Measurements from ENCODE around the gene SMYD3.

The SMYD3 gene

DNA sequence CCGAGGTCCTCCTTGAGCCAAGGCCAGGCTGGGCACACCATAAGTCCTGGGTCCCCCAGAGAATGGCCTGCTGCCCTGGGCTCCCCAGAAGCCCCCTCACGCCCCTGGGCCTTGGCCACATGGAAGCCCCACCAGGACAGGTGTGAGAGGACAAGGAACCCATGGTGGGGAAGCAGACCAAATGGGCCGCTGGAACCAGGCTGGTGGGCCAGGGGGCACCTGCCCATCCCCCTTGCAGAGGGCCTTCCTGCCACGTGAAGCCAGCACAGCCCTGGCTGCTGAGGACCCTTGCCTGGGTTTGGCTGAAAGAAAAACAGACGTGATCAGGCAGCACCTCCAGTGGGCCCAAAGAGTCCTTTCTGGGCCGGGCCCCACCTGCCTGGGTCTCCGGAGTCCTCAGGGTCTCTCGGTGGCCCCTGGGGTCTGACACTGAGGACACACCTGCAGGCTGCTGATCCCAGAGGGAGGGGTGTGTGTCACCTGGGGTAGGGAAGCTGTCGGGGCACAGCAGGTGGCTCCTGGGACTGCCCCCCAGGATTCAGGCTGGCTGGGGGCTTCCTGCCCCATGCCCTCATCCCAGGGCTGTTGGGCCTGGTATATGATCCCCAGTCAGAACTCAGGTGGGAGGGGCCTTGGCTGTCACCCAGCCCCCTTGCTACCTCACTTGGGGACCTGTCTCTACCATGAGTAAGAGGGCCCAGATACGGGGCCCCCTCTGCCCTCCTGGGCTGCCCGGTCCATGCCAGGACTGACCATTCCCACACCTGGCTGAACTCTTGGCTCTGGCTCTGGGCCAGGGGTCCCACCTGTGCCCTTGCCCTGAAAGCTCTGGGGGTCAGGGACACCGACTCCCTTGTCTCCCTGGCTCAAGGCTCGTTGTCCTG is 3.3 kb upstream of the SMYD3 start:
- H3K4me1 Mint-ChIP-seq: peaks cover 35% of the 10 kb centered on the region
- peaks cover 5% of the 10 kb centered on the region for H3K36me3 Mint-ChIP-seq
- H3K4me3 Mint-ChIP-seq: no peak overlapping the region
- no peaks in the 10 kb centered on the region for H3K27me3 Mint-ChIP-seq
- H3K27ac Mint-ChIP-seq: no peak overlapping the region
- DNase-seq: no peak
- CTCF ChIA-PET: no interaction called here
- H3K9me3 Mint-ChIP-seq: peaks cover 16% of the 10 kb centered on the region

DNA sequence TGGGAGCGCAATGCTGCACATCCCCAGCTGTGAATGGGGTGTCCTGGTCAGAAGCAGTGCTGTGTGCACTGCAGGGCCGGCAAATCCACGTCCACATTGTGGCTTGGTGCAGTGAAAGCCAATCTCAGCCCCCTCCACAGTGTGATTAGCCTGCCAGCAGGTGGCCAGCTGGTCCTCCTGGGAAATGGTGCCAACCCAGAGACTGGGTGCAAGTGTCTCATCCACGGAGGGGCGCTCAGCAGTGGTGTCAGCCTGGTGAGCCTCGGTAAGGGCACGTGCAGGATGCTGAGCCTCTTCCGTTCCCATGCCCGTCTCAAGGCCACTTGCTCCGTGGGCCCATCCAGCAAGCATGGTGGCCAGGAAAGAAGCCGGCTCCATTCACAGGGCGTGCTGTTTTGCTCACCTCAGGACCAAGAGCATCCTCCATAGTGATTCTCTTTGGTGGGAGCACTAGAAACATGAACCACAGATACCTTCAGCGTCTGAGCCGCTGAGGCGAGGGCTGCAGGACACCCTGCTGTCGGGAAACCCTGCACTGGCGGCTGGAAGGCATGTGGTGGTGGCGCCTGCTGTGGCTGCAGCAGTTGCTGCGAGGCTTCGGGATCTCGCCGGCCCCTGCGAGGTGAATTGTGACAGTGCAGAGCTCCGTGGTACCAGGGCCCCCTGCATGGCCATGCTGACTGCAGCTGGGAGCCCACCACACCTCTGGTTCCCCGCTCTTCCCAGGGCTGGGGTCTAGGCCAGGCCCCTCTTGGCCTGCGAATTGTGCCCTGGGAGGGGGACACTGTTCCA is 2.0 kb upstream of the SMYD3 start:
- H3K9me3 Mint-ChIP-seq: peaks cover 4% of the 10 kb centered on the region
- no peak overlapping the region for H3K27ac Mint-ChIP-seq
- peaks cover 36% of the 10 kb centered on the region for H3K4me1 Mint-ChIP-seq
- CTCF ChIA-PET: interaction anchor here (1.1 kb wide), 1 partner anchor 24 kb away, joined by 4 read pairs; no protein-coding TSS in a partner anchor
- no peak for DNase-seq
- no peak overlapping the region for H3K4me3 Mint-ChIP-seq
- peaks cover 9% of the 10 kb centered on the region for H3K36me3 Mint-ChIP-seq
- H3K27me3 Mint-ChIP-seq: no peaks in the 10 kb centered on the region

DNA sequence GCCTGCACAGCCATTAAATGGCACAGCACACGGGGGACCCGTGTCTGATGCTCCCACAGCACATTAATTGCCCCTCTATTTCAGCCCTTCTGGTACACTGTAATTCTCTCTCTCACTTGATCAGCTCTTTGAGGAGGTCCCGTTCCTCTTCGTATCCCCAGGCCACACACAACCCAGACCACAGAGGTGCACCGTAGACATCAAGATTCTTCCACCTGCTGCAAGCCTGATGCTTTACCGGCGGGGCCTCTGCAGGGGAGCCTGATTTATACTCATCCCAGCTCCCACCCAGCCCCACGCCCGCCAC is 759 bp downstream of the SMYD3 start:
- no peaks in the 10 kb centered on the region for H3K27me3 Mint-ChIP-seq
- peak overlapping the region; percentile 83 for H3K4me3 Mint-ChIP-seq
- no peak overlapping the region for H3K27ac Mint-ChIP-seq
- DNase-seq: no peak
- no peaks in the 10 kb centered on the region for H3K9me3 Mint-ChIP-seq
- H3K36me3 Mint-ChIP-seq: peaks cover 14% of the 10 kb centered on the region
- CTCF ChIA-PET: interaction anchor here (1.3 kb wide), 1 partner anchor 14 kb away, joined by 3 read pairs; no protein-coding TSS in a partner anchor
- peaks cover 32% of the 10 kb centered on the region for H3K4me1 Mint-ChIP-seq

DNA sequence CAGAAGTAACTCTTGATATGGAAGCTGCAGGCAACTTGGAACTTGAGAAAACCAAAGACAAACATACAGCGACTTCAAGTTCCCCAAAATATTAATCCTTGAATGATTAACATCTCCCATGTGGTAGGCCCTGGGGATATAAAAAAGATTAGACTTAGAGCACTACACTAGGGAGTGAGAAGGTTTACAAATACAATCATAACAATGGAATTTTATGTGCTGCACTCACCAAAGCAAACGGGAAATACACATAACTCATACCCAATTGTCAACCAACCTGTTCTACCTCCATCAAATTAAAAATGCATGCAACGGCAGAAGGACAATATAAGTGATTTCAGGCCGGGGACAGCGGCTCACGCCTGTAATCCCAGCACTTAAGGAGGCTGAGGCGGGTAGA is 3.7 kb downstream of the SMYD3 start:
- H3K27me3 Mint-ChIP-seq: no peaks in the 10 kb centered on the region
- no peak overlapping the region for H3K27ac Mint-ChIP-seq
- CTCF ChIA-PET: no interaction called here
- peaks cover 30% of the 10 kb centered on the region for H3K4me1 Mint-ChIP-seq
- no peak overlapping the region for H3K4me3 Mint-ChIP-seq
- H3K9me3 Mint-ChIP-seq: no peaks in the 10 kb centered on the region
- no peak for DNase-seq
- H3K36me3 Mint-ChIP-seq: peaks cover 14% of the 10 kb centered on the region

DNA sequence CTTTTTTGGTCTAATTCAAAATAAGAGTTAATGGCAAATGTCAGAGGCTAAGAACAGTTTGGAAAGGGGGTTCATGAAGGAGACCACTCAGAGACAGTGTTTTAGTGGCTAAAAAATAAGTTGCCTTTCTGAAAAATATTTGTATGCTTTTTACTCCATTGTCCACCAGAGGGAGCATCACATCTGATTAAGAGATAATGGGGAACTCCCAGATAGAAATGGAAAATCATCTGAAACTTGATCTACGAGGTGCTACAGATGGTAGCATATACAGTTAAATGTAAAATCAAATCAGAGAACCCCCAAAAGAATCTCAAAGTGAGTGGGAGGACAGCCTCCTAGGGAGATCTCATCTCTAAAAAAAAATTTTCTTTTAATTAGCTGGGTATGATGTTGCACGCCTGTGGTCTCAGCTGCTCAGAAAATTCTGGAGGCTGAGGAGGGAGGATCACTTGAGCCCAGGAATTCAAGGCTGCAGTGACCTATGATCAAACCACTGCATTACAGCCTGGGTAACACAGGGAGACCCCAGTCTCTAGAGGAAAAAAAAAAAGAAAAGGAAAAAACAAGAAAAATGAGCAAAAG is 9.7 kb downstream of the SMYD3 start:
- no peaks in the 10 kb centered on the region for H3K27me3 Mint-ChIP-seq
- no peaks in the 10 kb centered on the region for H3K9me3 Mint-ChIP-seq
- no peak overlapping the region for H3K27ac Mint-ChIP-seq
- CTCF ChIA-PET: interaction anchor here (0.6 to 1.5 kb wide), 11 partner anchors 8 to 1902 kb away, joined by 3 to 9 read pairs (median 3); partner anchors contain the start of gene SCCPDH
- H3K4me1 Mint-ChIP-seq: no peaks in the 10 kb centered on the region
- no peak overlapping the region for H3K4me3 Mint-ChIP-seq
- no peaks in the 10 kb centered on the region for H3K36me3 Mint-ChIP-seq
- DNase-seq: no peak

DNA sequence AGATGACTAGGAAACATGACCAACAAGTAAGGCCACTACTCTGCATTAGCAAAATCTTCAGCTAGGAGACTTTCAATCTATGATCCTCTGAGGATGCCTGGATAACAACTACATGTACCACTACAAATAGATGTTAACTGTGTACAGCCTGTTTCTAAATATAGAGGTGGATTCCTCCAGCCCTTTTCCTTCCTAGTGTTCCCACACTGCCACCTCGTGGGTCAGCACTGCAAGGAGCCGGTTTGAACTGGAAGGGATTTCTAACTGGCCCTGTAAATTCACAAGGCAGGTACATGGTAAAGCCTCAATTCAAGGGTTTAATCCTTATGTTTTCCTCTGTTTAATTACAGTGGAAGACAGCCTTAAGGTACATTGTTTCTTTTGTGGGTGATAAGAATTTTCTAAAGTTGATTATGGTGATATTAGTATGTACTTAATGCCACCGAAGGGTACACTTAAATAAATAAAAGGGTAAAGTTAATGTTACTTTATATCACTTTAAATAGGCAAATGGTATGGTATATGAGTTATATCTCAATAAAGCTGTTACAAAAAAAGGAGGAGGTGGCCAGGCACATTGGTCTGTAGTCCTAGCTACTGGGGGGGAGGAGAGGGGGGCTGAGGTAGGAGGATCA is 14.4 kb downstream of the SMYD3 start:
- Mint-ChIP-seq H3K4me3 (no peak overlapping the region), H3K27me3 (no peaks in the 10 kb centered on the region), H3K27ac (no peak overlapping the region), H3K4me1 (no peaks in the 10 kb centered on the region), H3K36me3 (no peaks in the 10 kb centered on the region), H3K9me3 (no peaks in the 10 kb centered on the region)
- CTCF ChIA-PET: interaction anchor here (0.8 to 2.4 kb wide), 6 partner anchors 13 to 1336 kb away, joined by 3 to 13 read pairs (median 4); no protein-coding TSS in a partner anchor
- peak; percentile 64 for DNase-seq

DNA sequence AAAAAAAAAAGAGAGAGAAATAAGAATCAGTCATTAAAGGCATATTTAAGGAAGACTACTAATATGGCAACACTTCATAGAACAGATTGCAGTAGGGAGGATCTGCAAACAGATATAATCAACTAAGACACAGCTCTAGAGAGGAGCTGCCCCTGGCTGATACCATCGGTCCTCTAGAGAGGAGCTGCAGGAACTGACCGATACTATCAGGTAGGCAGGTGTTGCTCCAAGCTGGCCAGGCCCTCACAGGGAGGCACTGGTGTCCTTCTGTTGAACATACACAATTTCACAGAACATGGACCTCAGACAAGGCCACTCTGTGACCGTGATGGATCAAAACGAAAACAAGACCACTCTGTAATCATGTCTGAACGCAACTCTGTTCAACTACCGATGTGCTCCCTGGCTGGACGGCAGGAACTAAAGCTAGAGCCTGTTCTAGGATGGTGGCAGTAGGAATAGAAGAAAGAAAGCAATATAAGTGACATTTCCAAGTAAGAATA is 15.5 kb downstream of the SMYD3 start:
- Mint-ChIP-seq H3K27me3 (no peaks in the 10 kb centered on the region), H3K4me1 (no peaks in the 10 kb centered on the region), H3K4me3 (no peak overlapping the region), H3K9me3 (no peaks in the 10 kb centered on the region), H3K36me3 (no peaks in the 10 kb centered on the region), H3K27ac (no peak overlapping the region)
- DNase-seq: no peak
- CTCF ChIA-PET: interaction anchor here (0.8 to 1.8 kb wide), 2 partner anchors 14 to 478 kb away, joined by 3 to 4 read pairs; no protein-coding TSS in a partner anchor

DNA sequence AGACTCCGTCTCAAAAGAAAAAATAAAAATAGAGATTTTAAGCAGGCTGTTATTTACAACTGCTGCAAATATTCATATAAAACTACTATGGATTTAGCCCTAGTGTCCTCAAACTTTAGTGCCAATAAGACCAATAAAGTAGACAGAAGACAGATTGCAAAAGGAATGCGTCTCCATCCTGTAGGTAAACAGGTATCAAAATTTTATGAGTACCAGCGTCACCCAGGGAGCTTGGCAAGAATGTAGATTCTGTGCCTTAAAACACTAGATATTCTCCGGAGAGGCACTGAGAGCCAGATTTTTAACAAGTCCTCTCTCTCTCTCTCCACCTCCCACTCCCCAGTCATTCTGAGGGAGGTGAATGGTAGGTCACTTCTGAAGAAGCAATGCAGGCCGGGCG is 18.4 kb downstream of the SMYD3 start:
- Mint-ChIP-seq H3K4me3 (no peak overlapping the region), H3K36me3 (no peaks in the 10 kb centered on the region), H3K27ac (no peak overlapping the region), H3K27me3 (no peaks in the 10 kb centered on the region), H3K4me1 (peaks cover under 1% of the 10 kb centered on the region), H3K9me3 (no peaks in the 10 kb centered on the region)
- CTCF ChIA-PET: interaction anchor here (0.8 kb wide), 1 partner anchor 9 kb away, joined by 3 read pairs; no protein-coding TSS in a partner anchor
- DNase-seq: no peak

DNA sequence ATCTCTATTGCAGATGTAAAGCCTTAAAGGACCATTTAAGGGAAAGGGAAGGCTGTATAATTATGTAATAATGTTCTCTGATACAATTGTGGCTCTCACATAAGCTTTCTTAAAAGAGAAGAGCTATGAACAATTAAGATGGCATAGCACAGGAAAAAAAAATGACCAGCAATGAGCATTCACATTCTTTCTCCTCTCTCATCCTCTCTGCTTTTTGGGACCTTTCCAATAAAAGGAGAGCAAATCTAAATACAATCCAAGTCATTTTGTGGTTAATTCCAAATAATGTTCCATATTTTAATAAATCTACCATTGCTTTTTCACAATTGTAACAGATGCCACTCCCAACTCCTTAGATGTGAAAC is 23.5 kb downstream of the SMYD3 start:
- H3K27me3 Mint-ChIP-seq: no peaks in the 10 kb centered on the region
- no peak overlapping the region for H3K4me3 Mint-ChIP-seq
- H3K9me3 Mint-ChIP-seq: no peaks in the 10 kb centered on the region
- H3K27ac Mint-ChIP-seq: no peak overlapping the region
- peaks cover 10% of the 10 kb centered on the region for H3K4me1 Mint-ChIP-seq
- CTCF ChIA-PET: no interaction called here
- no peak for DNase-seq
- H3K36me3 Mint-ChIP-seq: no peaks in the 10 kb centered on the region

DNA sequence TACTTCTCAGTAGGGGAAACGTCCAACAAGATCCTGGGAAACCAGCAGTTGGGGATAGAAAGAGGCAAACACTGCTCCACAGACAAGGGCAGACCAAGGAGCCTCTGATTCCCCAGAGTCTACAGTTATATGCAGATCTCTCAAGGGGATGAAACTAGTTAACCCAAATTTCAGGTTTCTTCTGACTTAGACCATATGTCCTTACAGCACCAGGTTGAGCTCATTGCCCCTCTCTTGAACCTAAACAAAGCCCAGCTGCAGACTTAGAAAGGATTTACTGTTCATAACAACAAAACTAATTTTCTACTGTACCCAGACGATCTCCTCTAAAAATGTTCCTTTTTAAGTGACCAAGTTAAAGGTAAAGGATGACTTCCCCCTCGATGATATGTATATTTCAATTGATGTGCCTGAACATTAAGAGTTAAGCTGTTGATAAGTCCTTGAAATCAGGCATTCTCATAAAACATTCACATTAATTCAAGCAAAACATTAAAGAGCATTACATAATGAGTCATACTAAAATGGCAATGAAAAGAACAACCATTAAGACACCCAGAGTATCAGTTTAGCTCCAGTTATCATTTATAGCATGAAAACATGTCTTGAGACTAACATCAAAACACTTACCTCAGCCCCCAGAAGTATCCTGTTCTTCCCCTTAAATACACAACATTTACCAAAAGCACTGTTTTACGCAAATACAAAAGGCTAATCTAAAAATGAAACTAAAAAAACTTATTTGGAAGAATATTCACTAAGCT is 24.1 kb downstream of the SMYD3 start:
- H3K4me3 Mint-ChIP-seq: no peak overlapping the region
- DNase-seq: no peak
- CTCF ChIA-PET: no interaction called here
- H3K27ac Mint-ChIP-seq: no peak overlapping the region
- peaks cover 10% of the 10 kb centered on the region for H3K4me1 Mint-ChIP-seq
- H3K9me3 Mint-ChIP-seq: no peaks in the 10 kb centered on the region
- no peaks in the 10 kb centered on the region for H3K36me3 Mint-ChIP-seq
- H3K27me3 Mint-ChIP-seq: no peaks in the 10 kb centered on the region

DNA sequence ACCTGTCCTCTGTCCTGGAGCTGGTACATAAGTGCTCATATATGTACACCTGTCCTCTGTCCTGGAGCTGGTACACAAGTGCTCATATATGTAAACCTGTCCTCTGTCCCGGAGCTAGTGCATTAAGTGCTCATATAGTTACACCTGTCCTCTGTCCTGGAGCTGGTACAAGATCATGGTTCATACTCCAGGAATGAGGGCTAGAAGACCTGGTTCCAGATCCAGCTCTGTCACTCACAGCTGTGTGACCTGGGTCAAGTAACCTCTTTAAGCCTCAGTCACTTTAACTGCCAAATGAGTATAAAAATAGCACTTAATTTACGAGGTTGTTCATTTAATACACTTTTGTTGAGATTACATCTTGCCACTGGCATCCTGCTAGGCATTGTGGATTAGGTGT is 28.0 kb downstream of the SMYD3 start:
- no peak overlapping the region for H3K27ac Mint-ChIP-seq
- no peak for DNase-seq
- H3K9me3 Mint-ChIP-seq: no peaks in the 10 kb centered on the region
- H3K27me3 Mint-ChIP-seq: no peaks in the 10 kb centered on the region
- no peak overlapping the region for H3K4me3 Mint-ChIP-seq
- no peaks in the 10 kb centered on the region for H3K36me3 Mint-ChIP-seq
- CTCF ChIA-PET: interaction anchor here (1.1 kb wide), 1 partner anchor 14 kb away, joined by 4 read pairs; no protein-coding TSS in a partner anchor
- H3K4me1 Mint-ChIP-seq: peaks cover 10% of the 10 kb centered on the region

DNA sequence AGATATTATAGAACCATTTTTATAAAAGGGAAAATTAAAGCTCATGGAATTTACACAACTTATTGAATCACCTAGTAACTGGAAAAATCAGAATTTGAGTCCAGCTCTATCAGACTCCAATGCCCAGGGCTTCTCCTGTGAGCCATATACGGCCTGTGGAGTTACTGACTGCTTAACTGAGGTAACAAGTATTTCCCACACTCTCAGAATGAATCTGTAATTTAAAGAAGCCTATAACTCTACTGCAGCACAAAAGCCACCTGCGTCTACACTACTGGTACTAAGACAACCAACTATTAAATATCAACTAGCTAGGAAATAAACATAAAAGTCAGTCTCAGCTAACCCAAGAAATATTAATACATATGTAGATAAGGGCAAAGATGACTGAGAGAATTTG is 29.4 kb downstream of the SMYD3 start:
- Mint-ChIP-seq H3K9me3 (no peaks in the 10 kb centered on the region), H3K27ac (no peak overlapping the region), H3K27me3 (no peaks in the 10 kb centered on the region), H3K4me1 (no peaks in the 10 kb centered on the region), H3K4me3 (no peak overlapping the region), H3K36me3 (no peaks in the 10 kb centered on the region)
- CTCF ChIA-PET: no interaction called here
- no peak for DNase-seq

DNA sequence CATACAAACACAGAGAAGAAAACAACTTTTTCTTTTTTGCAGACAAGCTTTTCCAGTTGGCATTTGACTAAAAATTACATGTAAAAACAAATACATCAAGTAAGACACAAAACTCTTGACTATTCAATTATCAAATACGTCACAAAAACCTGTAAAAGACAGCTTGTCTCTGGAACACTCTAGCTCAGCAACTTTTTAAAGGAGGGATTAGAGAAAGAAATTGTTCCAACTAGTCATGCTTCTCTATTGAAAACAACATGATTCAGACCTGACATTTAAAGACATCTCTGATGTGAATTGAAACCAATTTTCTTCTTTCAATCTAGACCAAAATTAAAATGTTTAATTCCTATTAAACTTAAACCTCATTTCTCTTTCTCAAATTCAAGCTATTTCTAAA is 30.3 kb downstream of the SMYD3 start:
- no peak overlapping the region for H3K27ac Mint-ChIP-seq
- H3K4me1 Mint-ChIP-seq: peaks cover 2% of the 10 kb centered on the region
- CTCF ChIA-PET: no interaction called here
- no peak overlapping the region for H3K4me3 Mint-ChIP-seq
- H3K27me3 Mint-ChIP-seq: no peaks in the 10 kb centered on the region
- H3K9me3 Mint-ChIP-seq: no peaks in the 10 kb centered on the region
- no peaks in the 10 kb centered on the region for H3K36me3 Mint-ChIP-seq
- DNase-seq: no peak

Measured in activated naive CD4-positive, alpha-beta T cell treated with anti-CD3 and anti-CD28 coated beads, Interleukin-2, amount 10 ng/mL, durations not matched to agents 7 days and 5 days (primary cell).